HepG2 (cell line): ENCODE data around the gene SRSF7. TPM values are rescaled to one million over a fixed set of nuclear protein-coding genes. Genes with fewer than 3 reads are reported as not detected.

Experiments used
- AGO1 ChIP-seq: fragments of 200-400 bp; formaldehyde crosslinking; IDR thresholded peaks from 2 replicates; pipeline ENCODE4 v1.6.1; 2017; ENCODE audit warnings: mild to moderate bottlenecking, low read depth, low read length, moderate library complexity; ENCODE audit not compliant: poor library complexity, severe bottlenecking
- ARNT ChIP-seq: fragments of 450-650 bp; IDR thresholded peaks from 2 replicates; pipeline ENCODE4 v1.6.1; 2017
- CBX1 ChIP-seq: IDR thresholded peaks from one replicate; pipeline ENCODE4 v1.6.1; 2016; ENCODE audit warnings: antibody characterized with exemption, low read depth
- GATA4 ChIP-seq: sonication (generic); IDR thresholded peaks from 2 replicates; pipeline ENCODE4 v1.6.1; 2016; ENCODE audit warnings: antibody characterized with exemption, low read depth, borderline replicate concordance
- GTF2F1 ChIP-seq: fragments of 150-350 bp; IDR thresholded peaks from 2 replicates; pipeline ENCODE4 v1.6.1; 2014; ENCODE audit warnings: low read length
- HDAC2 ChIP-seq: sonication (generic); formaldehyde crosslinking; IDR thresholded peaks from 2 replicates; pipeline ENCODE4 v1.4.0; 2020; ENCODE audit warnings: missing genetic modification reagents
- HOXA9 ChIP-seq: sonication (generic); formaldehyde crosslinking; IDR thresholded peaks from 2 replicates; pipeline ENCODE4 v1.8.1; 2022; ENCODE audit warnings: missing genetic modification reagents, mild to moderate bottlenecking, moderate library complexity, borderline replicate concordance
- JARID2 ChIP-seq: sonication (generic); formaldehyde crosslinking; IDR thresholded peaks from 2 replicates; pipeline ENCODE4 v1.8.1; 2023; ENCODE audit warnings: missing genetic modification reagents, inconsistent platforms; ENCODE audit not compliant: insufficient replicate concordance
- LCORL ChIP-seq, 2 experiments: fragments of 450-650 bp in 1 of 2; sonication (generic) in 1 of 2; formaldehyde crosslinking in 1 of 2; IDR thresholded peaks; 2 replicates each; pipeline versions ENCODE4 v1.5.0 to v1.6.1; 2017 to 2020; ENCODE audit warnings: antibody characterized with exemption in 1 of 2, missing genetic modification reagents in 1 of 2
- MZF1 ChIP-seq: sonication (generic); formaldehyde crosslinking; IDR thresholded peaks from 2 replicates; pipeline ENCODE4 v1.8.1; 2023; ENCODE audit warnings: mild to moderate bottlenecking, missing genetic modification reagents, borderline replicate concordance
- PHF20 ChIP-seq: sonication (generic); formaldehyde crosslinking; IDR thresholded peaks from 2 replicates; pipeline ENCODE4 v1.5.0; 2020; ENCODE audit warnings: mild to moderate bottlenecking, missing genetic modification reagents
- SNAI1 ChIP-seq: sonication (generic); formaldehyde crosslinking; IDR thresholded peaks from 2 replicates; pipeline ENCODE4 v1.5.0; 2020; ENCODE audit warnings: mild to moderate bottlenecking, missing genetic modification reagents, borderline replicate concordance
- TARDBP ChIP-seq: sonication (generic); formaldehyde crosslinking; IDR thresholded peaks from 2 replicates; pipeline ENCODE4 v1.8.0; 2022; ENCODE audit warnings: mild to moderate bottlenecking, missing genetic modification reagents
- ZBTB42 ChIP-seq: sonication (generic); formaldehyde crosslinking; IDR thresholded peaks from 2 replicates; pipeline ENCODE4 v1.5.0; 2020; ENCODE audit warnings: mild to moderate bottlenecking, missing genetic modification reagents
- ZNF224 ChIP-seq: sonication (generic); formaldehyde crosslinking; IDR thresholded peaks from 2 replicates; pipeline ENCODE4 v1.5.0; 2020; ENCODE audit warnings: mild to moderate bottlenecking, missing genetic modification reagents
- ZNF337 ChIP-seq: sonication (generic); formaldehyde crosslinking; IDR thresholded peaks from 2 replicates; pipeline ENCODE4 v1.5.1; 2020; ENCODE audit warnings: missing genetic modification reagents, low read depth, mild to moderate bottlenecking, borderline replicate concordance
- ZNF570 ChIP-seq: sonication (generic); formaldehyde crosslinking; IDR thresholded peaks from 2 replicates; pipeline ENCODE4 v1.4.0; 2020; ENCODE audit warnings: mild to moderate bottlenecking, missing genetic modification reagents, borderline replicate concordance
- ZNF572 ChIP-seq: sonication (generic); formaldehyde crosslinking; IDR thresholded peaks from 2 replicates; pipeline ENCODE4 v1.5.1; 2020; ENCODE audit warnings: mild to moderate bottlenecking, missing genetic modification reagents
- ZNF615 ChIP-seq: sonication (generic); formaldehyde crosslinking; IDR thresholded peaks from 2 replicates; pipeline ENCODE4 v1.5.0; 2020; ENCODE audit warnings: mild to moderate bottlenecking, missing genetic modification reagents, borderline replicate concordance
- ZNF660 ChIP-seq: sonication (generic); formaldehyde crosslinking; IDR thresholded peaks from 2 replicates; pipeline ENCODE4 v1.5.1; 2020; ENCODE audit warnings: mild to moderate bottlenecking, low read depth, missing genetic modification reagents, borderline replicate concordance
- ZNF788 ChIP-seq: sonication (generic); formaldehyde crosslinking; IDR thresholded peaks from 2 replicates; pipeline ENCODE4 v1.5.0; 2020; ENCODE audit warnings: mild to moderate bottlenecking, missing genetic modification reagents, borderline replicate concordance
- ZNF790 ChIP-seq: sonication (generic); formaldehyde crosslinking; IDR thresholded peaks from 2 replicates; pipeline ENCODE4 v1.8.0; 2022; ENCODE audit warnings: missing genetic modification reagents, mild to moderate bottlenecking, borderline replicate concordance
- ZNF83 ChIP-seq: sonication (generic); formaldehyde crosslinking; IDR thresholded peaks from 2 replicates; pipeline ENCODE4 v1.4.0; 2020; ENCODE audit warnings: missing genetic modification reagents, mild to moderate bottlenecking, borderline replicate concordance
- polyA plus RNA-seq, 8 experiments: library from polyadenylated mRNA; depleted of rRNA in 3 of 8; stranded (reverse) in 7 of 8; unstranded in 1 of 8; fragments of >200 nt; fragmentation: Illumina TruSeq in 4 of 8; extraction: Trizol in 4 of 8; gene quantifications; 2 replicates each; pipeline versions ENCODE4 v1.2.1 to v1.2.3, GENCODE V29; 2011 to 2016; ENCODE audit warnings: low read depth in 4 of 8, missing spikeins in 1 of 8, mixed read lengths in 1 of 8; ENCODE audit not compliant: insufficient read depth in 1 of 8
- total RNA-seq, 5 experiments: library from RNA; depleted of rRNA; stranded (reverse); fragments of >200 nt; fragmentation: Illumina TruSeq; extraction: Trizol; gene quantifications; 2 replicates each; pipeline ENCODE4 v1.2.3, GENCODE V29; 2016; ENCODE audit warnings: low read depth in 1 of 5
- TF ChIP-seq, protein P1 (sequence below): sonication (generic); formaldehyde crosslinking; IDR thresholded peaks from 2 replicates; pipeline ENCODE4 v1.5.0; 2020; ENCODE audit warnings: missing genetic modification reagents
- TF ChIP-seq, protein P2 (sequence below): sonication (generic); formaldehyde crosslinking; IDR thresholded peaks from 2 replicates; pipeline ENCODE4 v1.8.0; 2022; ENCODE audit warnings: missing genetic modification reagents, mild to moderate bottlenecking, borderline replicate concordance
- TF ChIP-seq, protein P3 (sequence below): sonication (generic); formaldehyde crosslinking; IDR thresholded peaks from 2 replicates; pipeline ENCODE4 v1.4.0; 2020; ENCODE audit warnings: missing genetic modification reagents

SRSF7 gene
- total and polyA plus RNA-seq, 2 of the 13 experiments (the other 11 are each of a cell fraction or from before 2014, with no cell fraction given) = 172 to 275 TPM

DNA sequence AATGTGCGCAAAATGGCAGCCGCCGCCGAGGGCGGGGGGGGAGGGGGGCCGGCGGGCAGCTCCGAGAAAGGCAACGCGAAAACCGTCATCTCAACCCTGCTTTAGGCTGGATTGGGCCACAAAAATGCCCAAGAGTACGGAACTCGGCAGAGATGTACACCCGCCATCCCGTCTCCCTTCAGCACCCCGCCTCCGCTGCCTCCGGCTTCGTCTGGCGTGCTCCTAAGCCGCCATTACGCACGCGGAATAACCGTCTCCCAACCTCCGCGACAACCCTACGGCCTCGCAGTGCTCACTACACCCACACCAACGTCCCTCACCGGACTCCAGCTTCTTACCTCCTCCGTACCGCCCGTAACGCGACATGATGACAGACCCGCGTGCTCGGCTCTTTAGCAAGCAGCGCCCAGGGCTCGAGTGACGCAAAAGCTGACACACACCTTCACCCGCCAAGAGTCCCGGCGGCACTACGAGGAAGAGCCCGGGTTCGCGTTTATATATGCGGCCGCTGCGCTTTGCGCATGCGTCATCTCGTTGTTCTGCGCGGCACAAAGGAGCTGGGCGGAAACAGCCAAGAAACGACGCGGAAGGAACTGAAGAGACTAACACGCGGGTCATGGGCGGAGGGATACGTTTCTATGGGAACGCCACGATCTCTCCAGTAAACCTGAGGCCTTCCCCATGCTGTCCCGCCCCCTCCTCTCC lies at the start of gene SRSF7 (continued):
- no peak for TF ChIP-seq ZNF224 (CRISPR knock-in tag)
- peak; percentile 89 for TF ChIP-seq AGO1
- TF ChIP-seq, protein P1, sequence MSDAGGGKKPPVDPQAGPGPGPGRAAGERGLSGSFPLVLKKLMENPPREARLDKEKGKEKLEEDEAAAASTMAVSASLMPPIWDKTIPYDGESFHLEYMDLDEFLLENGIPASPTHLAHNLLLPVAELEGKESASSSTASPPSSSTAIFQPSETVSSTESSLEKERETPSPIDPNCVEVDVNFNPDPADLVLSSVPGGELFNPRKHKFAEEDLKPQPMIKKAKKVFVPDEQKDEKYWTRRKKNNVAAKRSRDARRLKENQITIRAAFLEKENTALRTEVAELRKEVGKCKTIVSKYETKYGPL = 0 out of 2 replicates have a peak, but pooled peaks have one; percentile 44
- no peak for TF ChIP-seq ZNF570 (CRISPR knock-in tag)
- peak; percentile 85 for TF ChIP-seq CBX1
- TF ChIP-seq PHF20 (CRISPR knock-in tag) = no peak; the same call in none of the 2 replicates
- TF ChIP-seq JARID2 (CRISPR knock-in tag) = peak; percentile 86
- peak; percentile 81; the same call in 1 of the 2 replicates for TF ChIP-seq TARDBP
- TF ChIP-seq, protein P2, sequence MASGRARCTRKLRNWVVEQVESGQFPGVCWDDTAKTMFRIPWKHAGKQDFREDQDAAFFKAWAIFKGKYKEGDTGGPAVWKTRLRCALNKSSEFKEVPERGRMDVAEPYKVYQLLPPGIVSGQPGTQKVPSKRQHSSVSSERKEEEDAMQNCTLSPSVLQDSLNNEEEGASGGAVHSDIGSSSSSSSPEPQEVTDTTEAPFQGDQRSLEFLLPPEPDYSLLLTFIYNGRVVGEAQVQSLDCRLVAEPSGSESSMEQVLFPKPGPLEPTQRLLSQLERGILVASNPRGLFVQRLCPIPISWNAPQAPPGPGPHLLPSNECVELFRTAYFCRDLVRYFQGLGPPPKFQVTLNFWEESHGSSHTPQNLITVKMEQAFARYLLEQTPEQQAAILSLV (CRISPR knock-in tag) = peak; percentile 18; the same call in 1 of the 2 replicates
- TF ChIP-seq ZNF790 (CRISPR knock-in tag) = no peak
- TF ChIP-seq, protein P3, sequence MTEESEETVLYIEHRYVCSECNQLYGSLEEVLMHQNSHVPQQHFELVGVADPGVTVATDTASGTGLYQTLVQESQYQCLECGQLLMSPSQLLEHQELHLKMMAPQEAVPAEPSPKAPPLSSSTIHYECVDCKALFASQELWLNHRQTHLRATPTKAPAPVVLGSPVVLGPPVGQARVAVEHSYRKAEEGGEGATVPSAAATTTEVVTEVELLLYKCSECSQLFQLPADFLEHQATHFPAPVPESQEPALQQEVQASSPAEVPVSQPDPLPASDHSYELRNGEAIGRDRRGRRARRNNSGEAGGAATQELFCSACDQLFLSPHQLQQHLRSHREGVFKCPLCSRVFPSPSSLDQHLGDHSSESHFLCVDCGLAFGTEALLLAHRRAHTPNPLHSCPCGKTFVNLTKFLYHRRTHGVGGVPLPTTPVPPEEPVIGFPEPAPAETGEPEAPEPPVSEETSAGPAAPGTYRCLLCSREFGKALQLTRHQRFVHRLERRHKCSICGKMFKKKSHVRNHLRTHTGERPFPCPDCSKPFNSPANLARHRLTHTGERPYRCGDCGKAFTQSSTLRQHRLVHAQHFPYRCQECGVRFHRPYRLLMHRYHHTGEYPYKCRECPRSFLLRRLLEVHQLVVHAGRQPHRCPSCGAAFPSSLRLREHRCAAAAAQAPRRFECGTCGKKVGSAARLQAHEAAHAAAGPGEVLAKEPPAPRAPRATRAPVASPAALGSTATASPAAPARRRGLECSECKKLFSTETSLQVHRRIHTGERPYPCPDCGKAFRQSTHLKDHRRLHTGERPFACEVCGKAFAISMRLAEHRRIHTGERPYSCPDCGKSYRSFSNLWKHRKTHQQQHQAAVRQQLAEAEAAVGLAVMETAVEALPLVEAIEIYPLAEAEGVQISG (CRISPR knock-in tag) = peak; percentile 83
- TF ChIP-seq MZF1 (CRISPR knock-in tag) = no peak
- peak; percentile 97 for TF ChIP-seq SNAI1 (CRISPR knock-in tag)
- TF ChIP-seq GTF2F1 = peak; percentile 97
- TF ChIP-seq ZNF83 = peak; percentile 37; the same call in 1 of the 2 replicates
- peak; percentile 62 for TF ChIP-seq ZNF788 (CRISPR knock-in tag)
- TF ChIP-seq ARNT = no peak
- TF ChIP-seq ZNF660 = no peak
- TF ChIP-seq ZNF615 = peak; percentile 95; the same call in 1 of the 2 replicates
- TF ChIP-seq HOXA9 = peak; percentile 97
- TF ChIP-seq LCORL (IDR thresholded peaks at IDR 0.05) = no peak
- peak; percentile 52; the same call in 1 of the 2 replicates for TF ChIP-seq LCORL (CRISPR knock-in tag; IDR thresholded peaks at IDR 0.05)
- peak; percentile 99 for TF ChIP-seq ZNF337 (CRISPR knock-in tag)
- no peak; the same call in 1 of the 2 replicates for TF ChIP-seq ZBTB42 (CRISPR knock-in tag)
- TF ChIP-seq HDAC2 (CRISPR knock-in tag) = peak; percentile 73
- TF ChIP-seq ZNF572 = peak; percentile 5
- peak; percentile 96 for TF ChIP-seq GATA4
